NCI-H1092 (cell line): ENCODE data around the gene APOBEC3F.
"Not testable (repeated sequence)": the region's sequence is repeated elsewhere in the genome, so short reads cannot be mapped to it uniquely, and the experiment has no call there.

Source experiments
- DNase-seq: peaks from one replicate; lab custom pipeline; 2025; lab: John Stamatoyannopoulos, UW

APOBEC3F gene

DNA sequence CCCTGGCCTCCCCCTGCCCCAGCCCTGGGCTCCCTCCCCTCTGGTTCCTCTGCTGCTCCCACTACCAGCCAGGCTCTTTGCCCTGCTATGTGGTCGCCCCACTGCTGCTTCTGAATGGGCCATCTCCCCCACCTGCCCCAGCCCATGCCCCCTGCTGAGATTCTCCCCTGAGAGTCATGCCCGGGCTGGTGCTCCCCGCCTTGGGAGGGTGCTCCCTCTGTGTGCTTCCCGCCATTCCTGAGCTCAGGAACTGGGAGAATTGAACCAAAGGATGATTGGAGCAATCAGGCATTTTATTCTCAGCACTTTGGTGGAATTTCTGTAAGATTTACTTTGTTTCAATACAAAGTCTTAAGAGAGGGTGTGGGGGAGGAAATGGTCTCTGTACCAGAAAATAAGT is 12.9 kb upstream of the APOBEC3F start:
- no peak for DNase-seq

DNA sequence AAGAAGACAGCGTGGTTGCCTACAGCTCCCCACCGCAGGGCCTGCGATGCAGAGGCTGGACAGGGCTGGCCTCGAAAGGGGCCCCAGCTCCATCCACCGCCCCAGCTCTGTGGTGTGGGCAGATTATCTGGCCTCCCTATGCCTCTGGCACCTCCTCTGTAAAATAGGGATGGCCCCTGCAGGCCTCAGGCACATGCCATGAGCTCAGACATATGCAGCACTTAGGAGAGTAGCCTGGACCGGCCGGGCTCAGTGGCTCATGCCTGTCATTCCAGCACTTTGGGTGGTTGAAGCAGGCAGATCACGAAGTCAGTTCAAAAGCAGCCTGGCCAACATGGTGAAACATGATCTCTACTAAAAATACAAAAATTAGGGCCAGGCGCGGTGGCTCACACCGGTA is 12.4 kb upstream of the APOBEC3F start:
- no peak for DNase-seq

DNA sequence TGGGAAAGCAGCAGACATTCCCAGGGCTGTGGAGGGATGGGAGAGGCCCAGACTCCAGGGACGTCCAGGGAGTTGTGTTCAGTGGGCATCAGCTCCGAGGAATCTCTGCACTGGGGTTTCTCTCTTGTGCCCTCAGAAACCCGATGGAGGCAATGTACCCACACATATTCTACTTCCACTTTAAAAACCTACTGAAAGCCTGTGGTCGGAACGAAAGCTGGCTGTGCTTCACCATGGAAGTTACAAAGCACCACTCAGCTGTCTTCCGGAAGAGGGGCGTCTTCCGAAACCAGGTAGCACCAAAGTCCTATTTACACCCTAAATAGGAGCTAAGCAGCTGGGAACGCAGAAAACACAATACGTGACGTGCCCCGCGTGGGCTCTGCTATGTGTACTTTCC is 11.4 kb upstream of the APOBEC3F start:
- no peak for DNase-seq

DNA sequence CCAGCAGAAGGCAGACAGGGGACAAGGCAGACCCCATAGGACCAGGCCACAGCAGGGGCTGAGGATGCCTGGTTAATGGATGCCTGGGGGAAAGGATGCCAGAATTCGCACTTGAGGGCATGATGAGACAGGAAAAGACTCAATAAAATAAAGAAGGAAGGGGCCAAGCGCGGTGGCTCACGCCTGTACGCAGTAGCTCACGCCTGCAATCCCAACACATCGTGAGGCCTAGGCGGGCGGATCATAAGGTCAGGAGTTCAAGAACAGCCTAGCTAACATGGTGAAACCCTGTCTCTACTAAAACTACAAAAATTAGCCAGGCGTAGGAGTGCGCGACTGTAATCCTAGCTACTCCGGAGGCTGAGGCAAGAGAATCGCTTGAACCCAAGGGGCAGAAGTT is 10.0 kb upstream of the APOBEC3F start:
- no peak for DNase-seq

DNA sequence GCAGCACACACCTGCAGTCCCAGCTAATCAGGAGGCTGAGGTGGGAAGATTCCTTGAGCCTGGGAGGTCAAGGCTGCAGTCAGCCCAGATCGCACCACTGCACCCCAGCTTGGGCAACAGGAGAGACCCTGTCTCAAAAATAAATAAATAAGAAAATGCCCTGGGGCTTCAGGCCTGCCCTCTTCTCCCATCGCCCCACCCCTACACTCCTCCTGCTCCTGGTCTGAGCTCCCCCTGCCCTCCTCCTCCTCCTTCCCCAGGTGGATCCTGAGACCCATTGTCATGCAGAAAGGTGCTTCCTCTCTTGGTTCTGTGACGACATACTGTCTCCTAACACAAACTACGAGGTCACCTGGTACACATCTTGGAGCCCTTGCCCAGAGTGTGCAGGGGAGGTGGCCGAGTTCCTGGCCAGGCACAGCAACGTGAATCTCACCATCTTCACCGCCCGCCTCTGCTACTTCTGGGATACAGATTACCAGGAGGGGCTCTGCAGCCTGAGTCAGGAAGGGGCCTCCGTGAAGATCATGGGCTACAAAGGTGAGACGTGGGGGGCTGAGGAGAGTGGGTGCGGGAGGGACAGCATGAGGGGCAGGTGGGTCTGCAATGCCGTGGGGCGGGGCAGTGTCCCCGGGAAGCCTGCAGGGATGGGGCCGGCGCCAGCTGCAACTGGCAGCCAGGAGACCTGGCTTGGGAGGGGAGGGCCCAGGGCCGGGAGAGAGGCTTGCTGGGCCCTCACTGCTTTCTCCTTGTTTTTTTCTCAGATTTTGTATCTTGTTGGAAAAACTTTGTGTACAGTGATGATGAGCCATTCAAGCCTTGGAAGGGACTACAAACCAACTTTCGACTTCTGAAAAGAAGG is 9.0 kb upstream of the APOBEC3F start:
- DNase-seq, result not testable (repeated sequence)

DNA sequence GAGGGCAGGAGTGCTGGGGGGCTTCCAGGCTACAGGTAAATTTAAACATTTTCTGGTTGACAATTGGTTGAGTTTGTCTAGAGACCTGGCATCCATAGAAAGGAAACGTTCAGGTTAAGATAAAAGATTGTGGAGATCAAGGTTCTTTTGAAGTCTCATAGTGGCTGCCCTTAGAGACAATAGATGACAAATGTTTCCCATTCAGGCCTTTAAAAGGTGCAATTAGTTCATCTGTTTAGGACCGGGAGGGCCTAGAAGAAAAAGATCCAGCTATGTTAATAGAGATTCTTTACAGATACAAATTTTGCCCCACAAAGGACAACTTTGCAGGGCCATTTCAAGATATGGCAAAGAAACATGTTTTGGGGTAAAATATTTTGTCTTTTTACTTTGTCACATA is 3.6 kb upstream of the APOBEC3F start:
- not testable (repeated sequence) for DNase-seq

DNA sequence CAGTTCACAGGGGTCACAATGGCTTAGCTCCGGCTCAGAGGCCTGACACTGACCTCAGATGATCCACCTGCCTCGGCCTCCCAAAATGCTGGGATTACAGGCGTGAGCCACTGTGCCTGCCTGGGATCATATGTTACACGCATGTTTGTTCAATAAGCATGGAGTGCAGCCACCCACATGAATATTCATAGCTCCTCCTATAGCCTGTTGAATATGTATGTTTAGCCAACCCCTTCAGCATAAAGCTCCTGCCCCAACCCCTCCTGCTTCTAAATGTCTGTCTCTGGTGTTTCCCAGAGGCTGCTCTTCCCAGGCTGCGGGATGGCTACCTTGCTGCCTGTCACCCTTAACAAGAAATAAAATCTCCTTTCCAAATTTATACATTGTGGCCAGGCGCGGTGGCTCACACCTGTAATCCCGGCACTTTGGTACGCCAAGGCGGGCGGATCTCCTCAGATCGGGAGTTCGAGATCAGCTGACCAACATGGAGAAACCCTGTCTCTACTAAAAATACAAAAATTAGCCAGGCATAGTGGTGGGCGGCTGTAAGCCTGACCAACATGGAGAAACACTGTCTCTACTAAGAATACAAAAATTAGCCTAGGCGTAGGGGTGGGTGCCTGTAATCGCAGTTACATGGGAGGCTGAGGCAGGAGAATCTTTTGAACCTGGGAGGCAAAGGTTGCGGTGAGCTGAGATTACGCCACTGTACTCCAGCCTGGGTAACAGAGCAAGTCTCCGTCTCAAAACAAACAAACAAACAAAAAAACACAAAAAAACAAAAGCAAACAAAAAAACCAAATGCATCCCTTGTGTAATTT is 1.1 kb upstream of the APOBEC3F start:
- no peak for DNase-seq

DNA sequence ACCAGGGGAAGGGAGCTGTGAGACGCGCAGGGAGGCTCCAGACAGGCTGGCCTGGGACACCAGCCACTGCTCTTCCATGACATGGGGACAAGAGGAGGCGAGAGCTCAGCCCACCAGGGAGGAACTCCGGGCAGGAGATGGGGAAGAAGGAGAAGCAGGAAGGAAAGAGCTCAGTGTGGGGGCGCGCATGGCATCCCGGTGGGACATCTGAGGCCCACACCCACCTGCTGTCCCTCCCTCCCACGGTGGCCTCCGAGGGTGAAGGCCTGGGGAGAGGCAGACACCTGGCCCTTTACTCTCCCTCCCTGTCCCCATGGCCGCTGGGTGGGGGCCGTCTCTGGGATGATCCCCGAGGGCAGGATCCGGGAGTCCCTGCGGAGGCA is 518 bp upstream of the APOBEC3F start:
- DNase-seq, result not testable (repeated sequence)

DNA sequence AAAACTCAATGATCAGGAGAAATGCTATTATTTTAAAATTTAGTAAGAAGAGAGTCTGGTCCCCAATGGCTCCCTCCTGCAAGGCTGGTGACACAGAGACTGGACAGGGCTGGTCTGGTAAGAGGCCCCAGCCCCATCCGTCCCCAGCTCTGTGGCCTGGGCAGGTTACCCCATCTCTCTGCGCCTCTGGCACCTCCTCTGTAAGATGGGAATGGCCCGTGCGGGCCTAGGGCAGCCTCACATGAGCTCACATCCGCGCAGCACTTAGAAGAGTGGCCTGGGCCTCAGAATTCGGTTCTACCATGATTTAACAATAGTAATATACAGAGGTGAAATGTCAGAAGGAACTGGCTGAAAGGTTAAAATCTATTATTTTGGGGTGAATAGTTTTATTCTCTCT is 1.2 kb downstream of the APOBEC3F start:
- no peak for DNase-seq

DNA sequence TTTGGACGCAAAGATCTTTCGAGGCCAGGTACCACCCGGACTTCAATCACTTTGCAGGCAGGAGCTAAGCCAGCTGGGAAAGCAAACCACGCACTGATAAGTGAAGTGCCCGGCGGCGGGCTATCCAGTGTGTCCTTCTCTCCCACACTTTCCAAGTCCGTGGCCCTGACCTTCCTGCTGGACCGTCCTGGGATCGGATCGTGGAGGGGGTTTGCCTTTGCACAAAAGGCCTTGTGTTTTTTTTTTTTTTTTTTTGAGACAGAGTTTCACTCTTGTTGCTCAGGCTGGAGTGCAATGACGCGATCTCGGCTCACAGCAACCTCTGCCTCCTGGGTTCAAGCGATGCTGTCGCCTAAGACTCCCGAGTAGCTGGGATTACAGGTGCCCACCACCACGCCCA is 2.4 kb downstream of the APOBEC3F start:
- DNase-seq, result not testable (repeated sequence)

DNA sequence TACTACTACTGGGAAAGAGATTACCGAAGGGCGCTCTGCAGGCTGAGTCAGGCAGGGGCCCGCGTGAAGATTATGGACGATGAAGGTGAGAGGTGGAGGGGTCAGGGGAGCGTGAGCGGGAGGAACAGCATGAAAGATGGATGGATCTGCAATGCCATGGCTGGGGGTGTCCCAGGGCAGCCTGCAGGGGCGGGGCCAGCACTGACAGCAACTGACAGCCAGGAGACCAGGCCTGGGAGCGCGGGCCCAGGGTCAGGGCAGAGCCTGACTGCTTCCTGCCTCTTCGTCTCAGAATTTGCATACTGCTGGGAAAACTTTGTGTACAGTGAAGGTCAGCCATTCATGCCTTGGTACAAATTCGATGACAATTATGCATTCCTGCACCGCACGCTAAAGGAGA is 4.5 kb downstream of the APOBEC3F start:
- not testable (repeated sequence) for DNase-seq

DNA sequence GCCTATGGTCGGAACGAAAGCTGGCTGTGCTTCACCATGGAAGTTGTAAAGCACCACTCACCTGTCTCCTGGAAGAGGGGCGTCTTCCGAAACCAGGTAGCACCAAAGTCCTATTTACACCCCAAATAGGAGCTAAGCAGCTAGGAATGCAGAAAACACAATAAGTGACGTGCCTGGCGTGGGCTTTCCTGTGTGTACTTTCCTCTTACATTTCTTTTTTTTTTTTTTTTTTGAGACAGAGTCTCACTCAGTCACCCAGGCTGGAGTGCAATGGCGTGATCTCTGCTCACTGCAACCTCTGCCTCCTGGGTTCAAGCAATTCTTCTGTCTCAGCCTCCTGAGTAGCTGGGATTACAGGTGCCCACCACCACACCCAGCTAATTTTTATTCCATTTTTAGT is 8.8 kb downstream of the APOBEC3F start:
- DNase-seq, result not testable (repeated sequence)

DNA sequence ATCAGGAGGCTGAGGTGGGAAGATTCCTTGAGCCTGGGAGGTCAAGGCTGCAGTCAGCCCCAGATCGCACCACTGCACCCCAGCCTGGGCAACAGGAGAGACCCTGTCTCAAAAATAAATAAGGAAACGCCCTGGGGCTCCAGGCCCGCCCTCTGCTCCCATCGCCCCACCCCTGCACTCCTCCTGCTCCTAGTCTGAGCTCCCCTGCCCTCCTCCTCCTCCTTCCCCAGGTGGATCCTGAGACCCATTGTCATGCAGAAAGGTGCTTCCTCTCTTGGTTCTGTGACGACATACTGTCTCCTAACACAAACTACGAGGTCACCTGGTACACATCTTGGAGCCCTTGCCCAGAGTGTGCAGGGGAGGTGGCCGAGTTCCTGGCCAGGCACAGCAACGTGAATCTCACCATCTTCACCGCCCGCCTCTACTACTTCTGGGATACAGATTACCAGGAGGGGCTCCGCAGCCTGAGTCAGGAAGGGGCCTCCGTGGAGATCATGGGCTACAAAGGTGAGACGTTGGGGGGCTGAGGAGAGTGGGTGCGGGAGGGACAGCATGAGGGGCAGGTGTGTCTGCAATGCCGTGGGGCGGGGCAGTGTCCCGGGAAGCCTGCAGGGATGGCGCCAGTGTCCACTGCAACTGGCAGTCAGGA is 11.3 kb downstream of the APOBEC3F start:
- DNase-seq, result not testable (repeated sequence)

DNA sequence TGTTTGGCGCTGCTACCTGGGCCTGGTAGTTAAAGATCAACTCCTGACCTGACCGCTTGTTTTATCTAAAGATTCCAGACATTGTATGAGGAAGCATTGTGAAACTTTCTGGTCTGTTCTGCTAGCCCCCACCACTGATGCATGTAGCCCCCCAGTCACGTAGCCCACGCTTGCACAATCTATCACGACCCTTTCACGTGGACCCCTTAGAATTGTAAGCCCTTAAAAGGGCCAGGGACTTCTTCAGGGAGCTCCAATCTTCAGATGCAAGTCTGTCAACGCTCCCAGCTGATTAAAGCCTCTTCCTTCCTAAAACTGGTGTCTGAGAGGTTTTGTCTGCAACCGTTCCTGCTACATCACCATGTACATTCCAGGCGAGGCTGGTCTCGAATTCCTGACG is 15.0 kb downstream of the APOBEC3F start:
- no peak for DNase-seq

DNA sequence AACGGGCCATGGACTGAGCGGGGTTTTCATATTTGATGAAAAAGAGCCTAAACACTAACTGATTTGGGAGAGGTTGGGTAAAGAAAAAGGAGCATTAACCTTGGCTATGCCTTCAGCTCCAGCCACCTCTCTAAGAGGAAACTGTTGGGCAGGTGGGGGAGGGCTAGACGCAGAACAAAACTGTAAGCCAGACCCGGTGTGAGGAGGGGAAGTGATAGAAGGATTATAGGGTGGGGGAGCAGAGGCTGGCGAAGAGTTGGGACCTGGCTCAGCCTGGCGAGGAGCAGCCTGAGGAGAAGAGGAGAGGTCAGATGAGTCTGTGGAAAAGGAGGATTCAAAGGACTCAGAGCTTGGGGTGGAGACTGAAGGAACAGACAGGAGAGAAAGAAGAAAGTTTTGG is 20.6 kb downstream of the APOBEC3F start:
- DNase-seq, result not testable (repeated sequence)

DNA sequence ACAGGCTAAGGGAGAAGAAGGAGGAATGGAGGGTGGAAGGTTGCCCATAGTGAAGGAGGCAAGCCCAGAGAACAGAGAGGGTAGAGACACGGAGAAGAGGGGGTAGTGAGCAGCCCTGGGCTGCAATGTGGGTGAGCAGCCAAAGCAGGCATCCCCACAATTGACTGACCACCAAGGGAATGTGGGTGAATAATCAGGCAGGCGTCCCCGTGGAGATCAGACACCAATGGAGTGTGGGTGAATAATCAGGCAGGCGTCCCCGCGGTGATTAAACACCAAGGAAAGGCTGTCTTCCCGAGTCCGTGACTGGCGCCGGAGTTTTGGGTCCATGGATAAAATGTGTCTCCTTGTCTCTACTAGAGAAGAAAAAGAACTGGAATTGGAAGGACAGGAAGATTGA is 21.3 kb downstream of the APOBEC3F start:
- not testable (repeated sequence) for DNase-seq

DNA sequence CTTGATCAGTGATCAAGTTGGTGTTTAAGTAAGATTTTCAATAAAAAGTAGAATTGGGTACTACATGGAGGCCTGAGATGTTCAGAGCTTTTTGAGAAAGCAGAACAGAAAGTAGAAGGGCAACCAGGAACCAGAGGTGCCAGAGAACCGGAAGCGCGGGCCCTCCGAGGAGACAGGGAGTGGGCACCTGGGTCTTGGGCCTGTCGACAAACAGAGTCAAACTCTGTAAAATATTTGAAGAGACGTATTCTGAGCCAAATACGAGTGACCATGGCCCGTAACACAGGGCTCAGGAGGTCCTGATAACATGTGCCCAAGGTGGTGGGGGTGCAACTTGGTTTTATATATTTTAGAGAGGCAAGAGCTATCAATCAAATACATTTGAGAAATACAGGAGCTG is 23.2 kb downstream of the APOBEC3F start:
- DNase-seq, result not testable (repeated sequence)

DNA sequence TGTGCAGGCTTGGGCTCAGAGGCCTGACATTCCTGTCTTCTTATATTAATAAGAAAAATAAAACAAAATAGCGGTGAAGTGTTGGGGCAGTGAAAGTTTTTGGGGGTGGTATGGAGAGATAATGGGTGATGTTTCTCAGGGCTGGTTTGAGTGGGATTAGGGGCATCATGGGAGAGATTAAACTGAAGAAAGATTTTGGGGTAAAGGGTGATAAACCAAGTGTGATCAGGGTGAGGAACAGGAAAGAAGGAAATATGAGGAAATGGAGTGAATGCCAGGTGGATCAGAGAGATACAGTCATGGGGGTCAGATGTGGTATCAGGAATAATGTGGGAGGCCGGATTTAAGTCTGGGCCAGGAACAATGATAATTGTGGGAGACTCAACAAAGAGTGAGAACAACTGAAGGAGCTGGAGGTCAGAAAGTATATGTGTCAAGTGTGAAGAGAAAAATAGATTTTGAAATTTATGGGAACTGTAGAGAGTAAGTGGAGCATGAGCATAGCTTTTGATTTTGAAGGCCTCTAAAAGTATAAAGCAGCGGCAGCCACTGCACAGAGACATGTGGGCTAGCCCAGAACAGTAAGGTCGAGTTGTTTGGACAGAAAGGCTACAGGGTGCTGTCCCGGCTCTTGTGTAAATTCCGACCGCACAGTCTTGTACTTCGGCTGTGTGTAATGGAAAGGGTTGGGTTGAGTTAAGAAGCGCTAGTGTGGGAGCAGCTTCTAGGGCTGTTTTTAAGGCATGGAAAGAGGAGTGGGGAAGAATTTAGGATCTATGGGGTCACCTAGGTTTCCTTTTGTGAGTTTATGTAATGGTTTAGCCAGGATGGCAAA is 26.0 kb downstream of the APOBEC3F start:
- DNase-seq, result not testable (repeated sequence)

DNA sequence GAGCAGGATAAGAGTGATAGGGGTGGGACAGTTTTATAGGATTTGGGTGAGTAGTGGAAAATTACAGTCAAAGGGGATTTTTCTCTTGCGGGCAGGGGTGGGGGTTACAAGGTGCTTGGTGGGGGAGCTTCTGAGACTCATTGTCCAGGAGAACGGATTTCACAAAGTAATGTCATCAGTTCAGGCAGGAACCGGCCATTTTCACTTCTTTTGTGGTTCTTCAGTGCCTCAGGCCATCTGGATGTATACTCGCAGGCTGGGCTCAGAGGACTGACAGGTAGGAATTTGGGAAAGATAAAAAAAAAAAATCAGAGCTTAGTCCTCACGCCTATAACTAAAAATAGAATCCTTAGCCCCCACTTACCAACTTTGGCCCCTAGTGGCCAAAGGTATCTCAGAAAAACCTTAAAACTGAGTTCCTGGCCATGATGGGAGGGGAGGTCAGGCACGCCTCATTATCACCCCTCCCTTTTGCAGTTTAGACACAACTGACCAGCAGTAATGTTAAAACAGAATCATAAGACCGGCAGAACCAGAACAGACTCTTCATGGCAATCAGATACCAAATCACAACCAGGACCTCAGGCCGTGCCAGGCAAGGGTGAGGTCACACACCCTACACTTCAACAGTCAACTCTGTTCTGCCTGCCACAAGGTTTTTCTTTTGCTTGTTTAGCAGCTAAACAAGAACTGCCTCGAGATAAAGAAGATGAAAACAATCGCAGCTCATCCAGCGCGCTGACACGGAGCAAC is 27.5 kb downstream of the APOBEC3F start:
- no peak for DNase-seq

DNA sequence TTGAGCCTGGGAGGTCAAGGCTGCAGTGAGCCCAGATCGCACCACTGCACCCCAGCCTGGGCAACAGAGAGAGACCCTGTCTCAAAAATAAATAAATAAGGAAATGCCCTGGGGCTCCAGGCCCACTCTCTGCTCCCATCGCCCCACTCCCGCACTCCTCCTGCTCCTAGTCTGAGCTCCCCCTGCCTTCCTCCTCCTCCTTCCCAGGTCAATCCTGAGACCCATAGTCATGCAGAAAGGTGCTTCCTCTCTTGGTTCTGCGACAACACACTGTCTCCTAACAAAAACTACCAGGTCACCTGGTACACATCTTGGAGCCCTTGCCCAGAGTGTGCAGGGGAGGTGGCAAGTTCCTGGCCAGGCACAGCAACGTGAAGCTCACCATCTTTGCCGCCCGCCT is 29.5 kb downstream of the APOBEC3F start:
- DNase-seq, result no peak

DNA sequence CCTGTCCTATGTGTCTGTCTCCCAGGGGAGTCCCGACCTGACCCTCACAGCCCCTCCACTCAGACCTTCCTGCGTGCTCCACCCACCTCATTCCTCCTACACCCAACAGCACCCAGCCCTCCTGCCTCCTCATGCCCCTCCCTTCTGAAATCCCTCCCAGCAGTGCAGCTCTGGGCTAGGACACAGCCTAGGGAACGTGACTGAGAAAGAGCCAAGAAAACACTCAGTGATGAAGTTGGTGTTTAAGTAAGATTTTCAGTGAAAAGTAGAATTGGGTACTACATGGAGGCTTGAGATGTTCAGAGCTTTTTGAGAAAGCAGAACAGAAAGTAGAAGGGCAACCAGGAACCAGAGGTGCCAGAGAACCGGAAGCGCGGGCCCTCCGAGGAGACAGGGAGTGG is 31.9 kb downstream of the APOBEC3F start:
- DNase-seq, result not testable (repeated sequence)
